ENCODE measurements around the gene CD3E. TPM values are rescaled to one million over a fixed set of nuclear protein-coding genes. Genes with fewer than 3 reads are reported as not detected.

The CD3E gene
- polyA plus RNA-seq, 1 donor, result 0.50 TPM

- DNase-seq, result no peak
Observed at GRCh38 chr11:118328745-118329144, 24.2 kb downstream of the CD3E start.

DNA sequence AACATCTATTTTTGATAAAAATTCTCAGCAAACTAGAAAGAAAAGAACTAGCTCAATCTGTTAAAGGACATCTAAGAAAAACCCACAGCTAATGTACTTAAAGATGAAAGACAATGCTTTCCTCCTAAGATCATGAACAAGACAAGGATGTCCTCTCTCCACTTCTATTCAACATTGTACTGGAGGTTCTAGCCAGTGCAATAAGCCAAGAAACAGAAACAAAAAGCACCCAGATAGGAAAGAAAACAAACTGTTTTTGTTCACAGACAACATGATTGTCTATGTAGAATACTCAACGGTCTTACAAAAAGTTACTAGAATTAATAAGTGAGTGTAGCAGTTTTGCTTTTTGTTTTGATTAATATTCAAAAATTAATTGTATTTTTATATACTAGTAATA, 30.2 kb downstream of the CD3E start:
- DNase-seq, result no peak

DNA sequence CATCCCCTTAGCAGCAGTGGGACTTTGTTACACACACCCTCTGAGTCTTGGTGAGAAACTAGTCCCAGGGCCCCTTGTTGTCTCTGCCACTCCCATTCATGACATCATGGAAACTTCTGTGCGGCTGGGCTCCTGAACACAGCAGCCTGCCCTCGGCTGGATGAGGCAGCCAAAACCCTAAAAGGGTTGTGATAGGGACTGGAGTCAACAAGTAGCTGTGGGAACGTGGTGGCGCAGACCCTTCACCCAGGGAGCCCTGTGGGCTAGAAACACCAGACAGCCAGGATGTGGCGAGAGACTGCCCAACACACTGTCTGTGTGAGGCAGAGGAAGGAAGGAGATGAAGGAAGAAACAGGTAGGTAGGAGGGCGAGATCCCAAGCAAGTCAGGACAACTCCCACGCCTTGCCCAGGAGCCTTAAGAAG, 34.1 kb downstream of the CD3E start:
- DNase-seq, result no peak

- no peak for DNase-seq
Observed at GRCh38 chr11:118339281-118339961, 34.9 kb downstream of the CD3E start.

GRCh38 chr11:118340449-118340848, 35.9 kb downstream of the CD3E start:
- no peak for DNase-seq

DNA sequence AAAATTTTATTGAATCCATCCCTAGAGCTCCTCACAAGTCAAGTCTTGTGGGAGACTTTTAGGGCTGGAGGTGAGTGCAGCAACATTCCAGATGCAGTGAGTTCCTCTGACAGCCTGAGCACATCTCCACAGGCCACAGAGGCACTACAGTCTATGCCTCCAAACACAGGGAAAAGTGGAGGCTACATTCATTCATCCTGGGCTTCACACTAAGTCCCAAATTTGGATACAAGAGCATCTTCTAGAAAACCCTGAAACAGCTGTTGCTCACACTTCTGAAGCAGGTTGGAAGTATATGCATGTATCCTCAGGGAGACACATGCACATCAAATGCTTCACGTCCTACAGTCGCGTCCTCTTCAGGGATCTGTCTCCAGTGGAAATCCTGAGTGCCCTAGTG, 36.7 kb downstream of the CD3E start:
- DNase-seq, result no peak

DNA sequence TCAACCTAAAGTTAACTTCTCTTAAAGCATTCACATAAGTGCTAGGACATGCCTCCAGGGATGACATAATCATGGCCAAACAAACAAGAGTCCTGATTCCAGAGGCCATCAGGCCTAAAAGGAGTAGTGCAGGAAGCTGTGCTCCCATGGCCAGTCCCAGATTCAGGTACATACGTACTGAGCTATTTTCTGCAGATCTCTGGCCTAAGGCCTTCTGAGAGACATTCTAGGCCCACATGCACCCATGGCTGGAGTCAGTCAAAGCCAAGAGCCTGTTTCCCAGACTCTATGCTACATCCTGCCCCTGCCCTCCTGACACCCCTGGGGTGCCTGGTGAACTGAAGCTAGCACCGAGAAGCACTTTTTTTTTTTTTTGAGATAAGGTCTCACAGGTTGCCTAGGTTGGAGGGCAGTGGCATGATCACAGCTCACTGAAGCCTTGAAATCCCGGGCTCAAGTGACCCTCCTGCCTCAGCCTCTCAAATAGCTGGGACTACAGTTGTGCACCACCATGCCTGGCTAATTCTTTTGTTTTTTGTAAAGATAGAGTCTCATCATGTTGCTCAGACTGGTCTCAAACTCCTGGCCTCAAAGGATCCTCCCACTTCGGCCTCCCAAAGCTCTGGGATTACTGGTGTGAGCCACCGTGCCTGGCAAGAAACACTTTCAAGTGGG, 37.4 kb downstream of the CD3E start:
- no peak for DNase-seq

DNA sequence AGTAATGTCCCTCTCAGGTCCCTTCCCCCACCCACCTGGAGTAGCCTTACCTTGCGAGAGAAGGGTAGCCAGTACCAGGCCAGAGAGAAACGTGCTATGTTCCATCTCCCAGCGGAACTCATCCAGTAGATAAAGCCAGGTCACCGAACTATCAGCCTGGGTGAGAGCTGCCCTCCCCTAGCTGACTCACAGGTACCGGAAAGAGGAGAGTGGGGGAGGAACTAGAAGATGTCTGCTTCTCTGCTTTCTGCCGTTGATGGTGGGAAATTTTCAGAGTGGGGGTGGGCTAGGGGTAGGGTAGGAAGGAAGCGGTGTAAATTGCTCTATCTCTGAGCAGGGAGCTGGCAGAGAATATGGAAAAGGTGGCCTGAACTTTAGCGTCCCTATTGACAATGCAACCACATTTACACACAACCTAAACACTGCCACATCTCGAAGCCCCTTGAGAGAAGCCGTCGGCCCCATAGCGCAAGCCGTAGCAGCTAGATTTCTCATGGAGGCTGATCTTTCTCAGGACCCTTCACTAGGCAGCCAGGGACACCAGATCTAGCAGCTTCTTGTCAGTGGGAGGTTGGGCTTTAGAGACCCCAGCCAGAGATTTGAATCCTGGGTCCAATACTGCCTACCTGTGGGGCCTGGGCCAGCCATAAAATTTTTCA, 38.1 kb downstream of the CD3E start, which contains the start of gene CD3D:
Gene CD3D (minus strand): TSS at position 203 of the 659 bp plus-strand sequence. CDS start 98 bp downstream, at position 105.
- DNase-seq, result no peak

DNA sequence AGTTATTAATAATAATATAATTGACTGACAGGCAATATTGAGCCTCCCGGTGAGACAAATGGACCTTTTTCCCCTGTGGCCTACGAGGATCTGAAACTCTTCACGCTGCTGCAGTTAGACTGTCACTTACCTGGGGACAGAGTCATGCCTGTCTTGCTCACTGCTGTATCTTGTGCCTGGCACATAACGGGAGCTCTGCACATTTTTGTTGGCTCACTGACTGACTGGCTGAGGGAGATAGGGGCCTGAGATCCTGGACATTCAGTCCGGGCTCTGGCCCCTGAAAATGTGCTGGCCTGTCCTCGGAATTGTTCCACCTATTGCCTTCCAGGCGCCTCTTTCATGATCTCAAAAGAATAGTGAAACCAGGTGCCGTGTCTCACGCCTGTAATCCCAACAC, 38.7 kb downstream of the CD3E start:
- DNase-seq, result no peak

GRCh38 chr11:118343981-118344515, 39.5 kb downstream of the CD3E start, which contains the start of gene CD3G:
CD3G (plus strand) TSS chr11:118344344; CDS start chr11:118344424, 80 bp downstream.
- DNase-seq, result no peak

- DNase-seq, result no peak
Observed at GRCh38 chr11:118349475-118349874, 44.9 kb downstream of the CD3E start.

GRCh38 chr11:118353084-118353710, 48.7 kb downstream of the CD3E start:
- DNase-seq, result no peak

GRCh38 chr11:118358071-118358470, 53.5 kb downstream of the CD3E start:
- DNase-seq, result no peak

DNA sequence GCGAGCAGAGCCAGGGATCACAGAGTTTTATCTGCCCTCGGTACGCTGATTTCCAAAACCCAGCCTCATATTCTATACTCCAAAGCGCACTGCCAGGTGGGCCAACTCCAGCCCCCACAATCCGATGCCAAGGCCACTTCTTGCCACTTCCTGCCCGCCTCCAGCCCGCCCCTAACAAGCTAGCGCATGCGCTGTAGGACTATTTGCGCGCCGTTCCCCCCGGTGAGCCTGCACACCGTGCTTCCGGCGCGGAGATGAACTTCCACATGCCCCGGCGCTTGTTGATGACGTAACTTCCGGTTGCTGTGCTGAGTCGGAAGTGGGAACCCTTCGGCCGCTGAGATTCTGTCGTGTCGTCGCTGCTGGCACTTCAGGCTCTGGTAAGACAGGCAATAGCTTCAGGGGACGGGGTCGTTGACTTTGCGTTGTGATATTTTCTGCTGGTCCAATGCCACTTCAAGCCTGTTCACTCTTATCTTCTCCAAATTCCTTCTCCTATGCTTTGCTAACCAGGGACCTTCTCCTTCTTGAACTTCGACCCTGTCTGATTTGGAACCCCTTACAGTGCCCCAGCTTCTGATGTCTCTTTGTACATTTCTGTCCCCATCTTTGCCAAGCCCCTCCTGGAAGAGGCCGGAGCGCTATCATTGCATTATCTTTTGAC, 54.9 kb downstream of the CD3E start, which contains the start of gene UBE4A:
Gene UBE4A (plus strand): TSS at position 306 of the 664 bp plus-strand sequence. CDS start 5,481 bp downstream, outside the sequence.
- peak; percentile 94 for DNase-seq

DNA sequence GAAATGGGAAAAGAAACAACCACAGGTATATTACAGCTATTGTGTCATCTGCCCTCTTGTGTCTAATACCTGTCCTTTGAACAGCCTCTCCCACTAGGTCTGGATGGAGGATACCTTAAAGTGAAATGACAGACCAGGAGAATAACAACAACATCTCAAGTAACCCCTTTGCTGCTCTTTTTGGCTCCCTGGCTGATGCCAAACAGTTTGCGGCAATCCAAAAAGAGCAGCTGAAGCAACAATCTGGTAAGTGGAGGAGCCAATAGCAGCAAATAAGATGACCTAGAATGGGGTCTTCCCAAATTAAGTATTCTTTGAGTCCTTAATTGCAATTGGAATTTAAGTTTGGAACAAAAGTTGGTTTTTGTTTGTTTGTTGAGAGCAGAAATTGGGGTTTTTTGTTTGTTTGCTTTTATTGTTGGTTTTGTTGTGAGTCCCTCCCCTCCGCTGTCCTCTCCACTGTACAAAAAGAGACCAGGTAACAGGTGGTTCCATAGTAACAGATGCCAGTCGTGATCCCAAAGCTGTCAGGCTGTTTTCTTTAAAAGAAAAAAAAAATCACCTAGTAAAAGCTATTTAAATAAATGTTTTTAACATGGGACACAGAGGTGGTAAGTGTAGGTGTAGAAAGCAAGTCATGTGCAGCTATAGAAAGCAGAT, 60.6 kb downstream of the CD3E start:
- DNase-seq, result no peak

Other genes starting within 250 kb of the CD3E start
- gene TMPRSS4, start 227.7 kb upstream of the CD3E start, polyA plus RNA-seq (ENCODE audit: insufficient read length), result 0.08 TPM
- 0.76 TPM for gene SMIM35, start 217.8 kb upstream of the CD3E start, polyA plus RNA-seq (ENCODE audit: insufficient read length)
- gene SCN4B, start 151.9 kb upstream of the CD3E start, polyA plus RNA-seq (ENCODE audit: insufficient read length), result 3.7 TPM
- gene SCN2B, start 128.1 kb upstream of the CD3E start, polyA plus RNA-seq (ENCODE audit: insufficient read length), result 2.9 TPM
- gene JAML, start 79.7 kb upstream of the CD3E start, polyA plus RNA-seq (ENCODE audit: insufficient read length), result 3.0 TPM
- 0.52 TPM for gene MPZL3, start 52.4 kb upstream of the CD3E start, polyA plus RNA-seq (ENCODE audit: insufficient read length)
- gene MPZL2, start 40.4 kb upstream of the CD3E start, polyA plus RNA-seq (ENCODE audit: insufficient read length), result 0.90 TPM
- gene CD3D, start 38.0 kb downstream of the CD3E start, polyA plus RNA-seq (ENCODE audit: insufficient read length), result not detected
- 0.17 TPM for gene CD3G, start 39.6 kb downstream of the CD3E start, polyA plus RNA-seq (ENCODE audit: insufficient read length)
- gene UBE4A, start 54.9 kb downstream of the CD3E start, polyA plus RNA-seq (ENCODE audit: insufficient read length), result 22.2 TPM
- 324 TPM for gene ATP5MG, start 96.9 kb downstream of the CD3E start, polyA plus RNA-seq (ENCODE audit: insufficient read length)
- gene KMT2A, start 131.8 kb downstream of the CD3E start, polyA plus RNA-seq (ENCODE audit: insufficient read length), result 34.5 TPM
- 3.8 TPM for gene TTC36, start 222.7 kb downstream of the CD3E start, polyA plus RNA-seq (ENCODE audit: insufficient read length)
- 22.1 TPM for gene TMEM25, start 226.5 kb downstream of the CD3E start, polyA plus RNA-seq (ENCODE audit: insufficient read length)

Measured in hindlimb muscle (tissue), 1 donor.